ENCODE measurements around the gene SH3GLB2. TPM values are rescaled to one million over a fixed set of nuclear protein-coding genes. Genes with fewer than 3 reads are reported as not detected.

Gene SH3GLB2
- total RNA-seq, 1 donor from 2014 or later: 88.4 TPM

DNA sequence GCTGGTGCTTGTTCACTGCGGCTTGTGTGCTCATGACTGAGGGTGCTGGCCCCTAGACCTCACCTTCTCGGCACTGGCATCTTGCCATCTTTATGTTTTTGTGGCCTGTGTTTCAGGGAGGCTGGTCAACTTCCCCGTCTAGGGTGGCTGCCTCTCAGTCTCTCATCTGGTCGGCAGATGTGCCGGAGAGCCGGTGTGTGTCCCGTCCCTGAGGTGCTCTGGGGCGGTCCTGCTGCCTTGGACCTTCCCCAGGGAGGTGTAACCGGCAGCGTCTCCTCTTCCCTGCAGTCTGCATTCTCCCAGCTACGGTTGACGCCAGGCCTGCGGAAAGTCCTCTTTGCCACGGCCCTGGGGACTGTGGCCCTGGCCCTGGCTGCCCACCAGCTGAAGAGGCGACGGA, 13.9 kb upstream of the SH3GLB2 start:
- H3K4me3 ChIP-seq: no peak overlapping the region
- TF ChIP-seq, protein P1, sequence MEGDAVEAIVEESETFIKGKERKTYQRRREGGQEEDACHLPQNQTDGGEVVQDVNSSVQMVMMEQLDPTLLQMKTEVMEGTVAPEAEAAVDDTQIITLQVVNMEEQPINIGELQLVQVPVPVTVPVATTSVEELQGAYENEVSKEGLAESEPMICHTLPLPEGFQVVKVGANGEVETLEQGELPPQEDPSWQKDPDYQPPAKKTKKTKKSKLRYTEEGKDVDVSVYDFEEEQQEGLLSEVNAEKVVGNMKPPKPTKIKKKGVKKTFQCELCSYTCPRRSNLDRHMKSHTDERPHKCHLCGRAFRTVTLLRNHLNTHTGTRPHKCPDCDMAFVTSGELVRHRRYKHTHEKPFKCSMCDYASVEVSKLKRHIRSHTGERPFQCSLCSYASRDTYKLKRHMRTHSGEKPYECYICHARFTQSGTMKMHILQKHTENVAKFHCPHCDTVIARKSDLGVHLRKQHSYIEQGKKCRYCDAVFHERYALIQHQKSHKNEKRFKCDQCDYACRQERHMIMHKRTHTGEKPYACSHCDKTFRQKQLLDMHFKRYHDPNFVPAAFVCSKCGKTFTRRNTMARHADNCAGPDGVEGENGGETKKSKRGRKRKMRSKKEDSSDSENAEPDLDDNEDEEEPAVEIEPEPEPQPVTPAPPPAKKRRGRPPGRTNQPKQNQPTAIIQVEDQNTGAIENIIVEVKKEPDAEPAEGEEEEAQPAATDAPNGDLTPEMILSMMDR (IDR thresholded peaks at IDR 0.05): no peak
- no peaks in the 10 kb centered on the region for H3K9me3 ChIP-seq
- no peak for ATAC-seq
- peaks cover 47% of the 10 kb centered on the region for H3K36me3 ChIP-seq
- intact Hi-C loops (cut with DNase I): no loop called here
- no peak overlapping the region for H3K27ac ChIP-seq
- peaks cover 13% of the 10 kb centered on the region for H3K4me1 ChIP-seq
- no peaks in the 10 kb centered on the region for H3K27me3 ChIP-seq
- DNase-seq: no peak

DNA sequence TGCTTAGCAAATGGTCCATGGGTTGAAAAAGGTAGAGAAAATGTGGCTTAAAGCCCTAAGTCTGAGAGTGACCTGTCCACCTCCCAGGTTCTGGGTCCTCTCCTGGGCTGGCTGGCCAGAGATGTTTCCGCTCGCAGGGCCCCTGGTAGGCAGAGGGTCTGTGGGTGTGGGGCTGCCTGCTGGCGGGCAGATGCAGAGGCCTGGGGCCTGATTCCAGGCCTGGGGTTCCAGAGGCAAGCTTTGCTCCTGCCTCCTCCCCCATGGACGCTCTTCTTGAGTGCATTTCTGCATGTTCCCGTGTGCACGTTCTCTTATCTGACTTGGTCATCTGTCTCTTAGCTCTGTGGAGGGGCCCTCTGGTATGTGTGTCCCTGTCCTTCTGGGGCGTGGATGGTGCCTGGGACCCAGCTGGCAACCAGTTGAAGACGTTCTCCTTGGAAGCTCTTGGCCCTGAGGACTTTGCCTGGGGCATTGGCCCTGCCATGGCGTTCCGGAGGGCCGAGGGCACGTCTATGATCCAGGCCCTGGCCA, 12.0 kb upstream of the SH3GLB2 start:
- no peak overlapping the region for H3K4me3 ChIP-seq
- ATAC-seq (no peak), DNase-seq (no peak)
- TF ChIP-seq, protein P1 (IDR thresholded peaks at IDR 0.05): no peak
- intact Hi-C loops (cut with DNase I): no loop called here
- H3K27ac ChIP-seq: no peak overlapping the region
- no peaks in the 10 kb centered on the region for H3K9me3 ChIP-seq
- H3K4me1 ChIP-seq: peaks cover 13% of the 10 kb centered on the region
- H3K36me3 ChIP-seq: peaks cover 35% of the 10 kb centered on the region
- no peaks in the 10 kb centered on the region for H3K27me3 ChIP-seq

DNA sequence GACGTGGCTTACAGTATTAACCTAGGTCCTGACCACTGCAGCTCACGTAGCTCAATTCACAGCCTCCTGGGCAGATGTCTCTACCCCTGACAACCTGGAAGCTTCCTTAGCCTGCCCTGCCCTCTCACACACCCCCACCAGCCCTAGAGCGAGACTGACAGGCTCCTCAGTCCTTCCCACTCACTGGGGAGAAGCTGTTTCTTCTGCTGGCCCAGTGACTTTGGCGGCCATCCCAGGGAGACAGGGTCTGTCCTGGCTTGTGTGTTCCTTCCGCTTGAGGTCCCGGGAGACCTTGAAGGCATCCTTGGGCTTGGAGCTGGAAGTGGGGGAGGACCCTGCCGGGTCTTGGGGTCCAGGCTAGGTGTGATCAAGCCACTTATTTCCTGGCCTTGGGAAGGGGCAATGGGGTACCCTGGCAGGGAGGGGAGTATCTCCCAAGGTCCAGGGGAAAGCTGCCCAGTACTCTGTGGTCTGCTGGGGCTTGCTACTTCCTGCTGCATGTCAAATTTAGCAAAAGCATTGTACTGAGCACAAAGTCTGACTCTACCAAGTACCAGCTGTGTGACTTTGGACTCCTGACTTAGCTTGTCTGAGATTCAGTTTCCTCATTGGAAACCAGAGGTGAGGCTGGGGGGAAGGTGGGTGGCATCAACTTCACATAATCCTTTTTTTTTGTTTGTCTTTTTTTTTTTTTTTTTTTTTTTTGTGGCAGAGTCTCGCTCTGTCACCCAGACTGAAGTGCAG, 10.2 kb upstream of the SH3GLB2 start:
- H3K4me3 ChIP-seq: no peak overlapping the region
- peaks cover 13% of the 10 kb centered on the region for H3K4me1 ChIP-seq
- H3K27me3 ChIP-seq: no peaks in the 10 kb centered on the region
- no peaks in the 10 kb centered on the region for H3K9me3 ChIP-seq
- TF ChIP-seq, protein P1 (IDR thresholded peaks at IDR 0.05): no peak
- intact Hi-C loops (cut with DNase I): no loop called here
- DNase-seq (no peak), ATAC-seq (no peak)
- peaks cover 24% of the 10 kb centered on the region for H3K36me3 ChIP-seq
- H3K27ac ChIP-seq: no peak overlapping the region

DNA sequence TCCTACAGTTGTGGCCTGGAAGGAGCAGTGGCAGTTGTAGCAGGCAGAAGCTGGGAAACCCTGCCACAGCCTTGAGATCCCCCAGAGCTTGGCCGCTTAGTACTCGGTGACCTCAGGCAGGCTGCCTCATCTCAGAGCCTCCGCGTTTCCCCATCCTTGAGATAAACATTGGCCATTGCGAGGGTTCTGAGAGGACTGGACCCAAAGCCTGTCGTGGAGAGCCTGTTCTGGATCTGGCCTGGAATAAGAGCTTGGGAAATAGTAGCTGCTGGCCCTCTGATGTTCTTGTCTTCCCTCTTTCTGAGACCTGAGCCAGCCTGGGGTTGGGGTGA, 9.6 kb upstream of the SH3GLB2 start:
- Histone ChIP-seq H3K4me3 (peak overlapping the region; percentile 75), H3K27me3 (no peaks in the 10 kb centered on the region), H3K27ac (no peak overlapping the region), H3K4me1 (peaks cover 13% of the 10 kb centered on the region), H3K9me3 (no peaks in the 10 kb centered on the region), H3K36me3 (peaks cover 21% of the 10 kb centered on the region)
- intact Hi-C loops (cut with DNase I): no loop called here
- DNase-seq: no peak
- TF ChIP-seq, protein P1 (IDR thresholded peaks at IDR 0.05): no peak
- ATAC-seq: no peak

DNA sequence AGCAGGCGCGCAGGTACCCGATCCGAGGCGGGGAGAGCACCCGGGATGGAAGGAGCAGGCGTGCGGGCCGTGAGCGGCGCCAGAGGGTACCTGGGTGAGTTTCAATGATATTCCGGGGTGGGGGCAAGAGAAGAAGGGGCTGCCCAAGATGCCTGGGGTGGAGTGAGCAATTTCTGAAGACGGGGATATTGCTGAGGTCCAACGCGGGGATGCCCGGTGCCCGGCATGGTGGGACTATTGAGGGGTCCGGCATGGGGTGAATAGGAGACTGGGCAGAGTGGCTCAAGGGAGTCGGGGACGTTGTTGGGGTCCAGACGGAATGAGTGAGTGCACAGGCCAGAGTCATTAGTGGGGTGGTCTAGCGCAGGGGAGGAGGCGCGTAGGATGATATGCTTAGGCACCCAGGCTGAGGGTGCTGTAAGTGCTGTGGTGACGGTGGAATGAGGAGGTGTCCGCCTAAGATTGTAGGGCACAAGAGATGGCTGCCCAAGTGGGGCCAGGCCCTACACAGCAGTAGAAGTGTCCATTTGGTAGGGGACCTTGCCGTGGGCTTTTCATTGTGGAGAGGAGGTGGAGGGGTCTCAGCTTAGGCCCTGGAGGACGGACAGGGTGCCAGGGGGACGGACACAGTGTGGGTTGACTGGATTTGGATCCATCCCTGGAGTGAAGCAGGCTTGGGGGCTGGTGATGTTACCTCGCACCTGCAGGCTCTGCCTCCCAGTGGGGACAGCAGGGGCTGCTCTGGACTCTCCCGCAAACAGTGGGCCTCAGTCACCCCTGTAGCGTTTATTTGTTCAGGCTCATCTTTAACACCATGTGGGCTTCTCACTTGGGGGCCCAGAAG, 9.0 kb upstream of the SH3GLB2 start:
- H3K4me3 ChIP-seq: peak overlapping the region; percentile 75
- H3K9me3 ChIP-seq: no peaks in the 10 kb centered on the region
- intact Hi-C loops (cut with DNase I): no loop called here
- ATAC-seq: no peak
- TF ChIP-seq, protein P1 (IDR thresholded peaks at IDR 0.05): no peak
- DNase-seq: no peak
- peak overlapping the region; percentile 24 for H3K27ac ChIP-seq
- H3K4me1 ChIP-seq: peaks cover 13% of the 10 kb centered on the region
- H3K36me3 ChIP-seq: peaks cover 16% of the 10 kb centered on the region
- H3K27me3 ChIP-seq: no peaks in the 10 kb centered on the region
